ENCODE measurements around the gene GREB1L. TPM values are rescaled to one million over a fixed set of nuclear protein-coding genes. Genes with fewer than 3 reads are reported as not detected.

Gene GREB1L
- total and polyA plus RNA-seq, 2 experiments from 2014 or later = 4.2 to 7.8 TPM

DNA sequence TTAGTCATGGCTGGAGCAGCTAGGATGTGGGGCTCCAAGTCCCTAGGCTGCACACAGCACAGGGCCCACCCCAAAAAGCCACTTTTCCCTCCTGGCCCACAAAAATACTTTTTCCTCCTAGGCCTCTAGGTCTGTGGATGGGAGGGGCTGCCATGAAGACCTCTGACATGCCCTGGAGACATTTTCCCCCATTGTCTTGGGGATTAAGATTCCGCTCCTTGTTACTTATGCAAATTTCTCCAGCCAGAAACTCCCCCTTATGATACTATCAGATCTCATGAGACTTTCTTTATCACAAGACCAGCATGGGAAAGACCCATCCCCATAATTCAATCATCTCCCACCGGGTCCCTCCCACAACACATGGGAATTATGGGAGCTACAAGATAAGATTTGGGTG is 232.6 kb downstream of the GREB1L start:
- no peak overlapping the region for H3K27ac ChIP-seq
- H3K4me3 ChIP-seq = no peak overlapping the region
- H3K36me3 ChIP-seq = no peaks in the 10 kb centered on the region
- no peak for DNase-seq (ENCODE audit: low read depth in 1 of 2, low spot score in 1 of 2)
- no peaks in the 10 kb centered on the region for H3K9me3 ChIP-seq (ENCODE audit: low read depth)
- no peaks in the 10 kb centered on the region for H3K27me3 ChIP-seq
- no peaks in the 10 kb centered on the region for H3K4me1 ChIP-seq (ENCODE audit: low read depth)
- TF ChIP-seq, protein P1, sequence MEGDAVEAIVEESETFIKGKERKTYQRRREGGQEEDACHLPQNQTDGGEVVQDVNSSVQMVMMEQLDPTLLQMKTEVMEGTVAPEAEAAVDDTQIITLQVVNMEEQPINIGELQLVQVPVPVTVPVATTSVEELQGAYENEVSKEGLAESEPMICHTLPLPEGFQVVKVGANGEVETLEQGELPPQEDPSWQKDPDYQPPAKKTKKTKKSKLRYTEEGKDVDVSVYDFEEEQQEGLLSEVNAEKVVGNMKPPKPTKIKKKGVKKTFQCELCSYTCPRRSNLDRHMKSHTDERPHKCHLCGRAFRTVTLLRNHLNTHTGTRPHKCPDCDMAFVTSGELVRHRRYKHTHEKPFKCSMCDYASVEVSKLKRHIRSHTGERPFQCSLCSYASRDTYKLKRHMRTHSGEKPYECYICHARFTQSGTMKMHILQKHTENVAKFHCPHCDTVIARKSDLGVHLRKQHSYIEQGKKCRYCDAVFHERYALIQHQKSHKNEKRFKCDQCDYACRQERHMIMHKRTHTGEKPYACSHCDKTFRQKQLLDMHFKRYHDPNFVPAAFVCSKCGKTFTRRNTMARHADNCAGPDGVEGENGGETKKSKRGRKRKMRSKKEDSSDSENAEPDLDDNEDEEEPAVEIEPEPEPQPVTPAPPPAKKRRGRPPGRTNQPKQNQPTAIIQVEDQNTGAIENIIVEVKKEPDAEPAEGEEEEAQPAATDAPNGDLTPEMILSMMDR (IDR thresholded peaks at IDR 0.05; ENCODE audit: low read depth, low read length) = no peak

GRCh38 chr18:21479721-21480120 is 237.7 kb downstream of the GREB1L start:
- TF ChIP-seq, protein P1 (IDR thresholded peaks at IDR 0.05; ENCODE audit: low read depth, low read length) = no peak
- no peak overlapping the region for H3K4me3 ChIP-seq
- DNase-seq (ENCODE audit: low read depth in 1 of 2, low spot score in 1 of 2) = no peak
- H3K27ac ChIP-seq = no peak overlapping the region
- peaks cover 5% of the 10 kb centered on the region for H3K4me1 ChIP-seq (ENCODE audit: low read depth)
- no peaks in the 10 kb centered on the region for H3K36me3 ChIP-seq
- no peaks in the 10 kb centered on the region for H3K9me3 ChIP-seq (ENCODE audit: low read depth)
- H3K27me3 ChIP-seq = no peaks in the 10 kb centered on the region

GRCh38 chr18:21481739-21482138 is 239.7 kb downstream of the GREB1L start:
- no peak for DNase-seq (ENCODE audit: low read depth in 1 of 2, low spot score in 1 of 2)
- Histone ChIP-seq H3K4me3 (no peak overlapping the region), H3K27me3 (no peaks in the 10 kb centered on the region), H3K27ac (no peak overlapping the region), H3K4me1 (ENCODE audit: low read depth) (peaks cover 13% of the 10 kb centered on the region), H3K36me3 (no peaks in the 10 kb centered on the region), H3K9me3 (ENCODE audit: low read depth) (no peaks in the 10 kb centered on the region)
- TF ChIP-seq, protein P1 (IDR thresholded peaks at IDR 0.05; ENCODE audit: low read depth, low read length) = no peak

DNA sequence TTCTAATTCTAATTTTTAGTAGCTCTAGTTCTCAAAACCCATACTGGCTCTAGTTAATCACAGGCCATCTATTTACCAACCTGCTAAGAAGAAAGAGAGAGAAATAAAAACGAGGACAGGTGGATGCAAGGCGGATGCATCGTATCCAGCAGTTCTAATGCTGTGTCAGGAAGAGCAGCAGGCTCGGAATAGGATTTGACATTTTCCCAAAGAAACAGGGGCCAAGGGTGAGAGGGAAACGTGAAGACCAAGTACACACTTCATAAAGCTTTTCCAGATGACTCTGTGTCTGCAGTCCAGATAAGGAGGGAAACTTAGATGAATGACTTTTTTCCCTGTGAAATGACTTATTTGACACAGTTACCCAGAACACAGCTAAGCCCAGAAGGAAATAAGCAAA is 241.0 kb downstream of the GREB1L start:
- DNase-seq (ENCODE audit: low read depth in 1 of 2, low spot score in 1 of 2) = no peak
- H3K4me1 ChIP-seq (ENCODE audit: low read depth) = peaks cover 13% of the 10 kb centered on the region
- H3K27me3 ChIP-seq = no peaks in the 10 kb centered on the region
- no peaks in the 10 kb centered on the region for H3K9me3 ChIP-seq (ENCODE audit: low read depth)
- H3K36me3 ChIP-seq = no peaks in the 10 kb centered on the region
- H3K4me3 ChIP-seq = no peak overlapping the region
- TF ChIP-seq, protein P1 (IDR thresholded peaks at IDR 0.05; ENCODE audit: low read depth, low read length) = no peak
- no peak overlapping the region for H3K27ac ChIP-seq

DNA sequence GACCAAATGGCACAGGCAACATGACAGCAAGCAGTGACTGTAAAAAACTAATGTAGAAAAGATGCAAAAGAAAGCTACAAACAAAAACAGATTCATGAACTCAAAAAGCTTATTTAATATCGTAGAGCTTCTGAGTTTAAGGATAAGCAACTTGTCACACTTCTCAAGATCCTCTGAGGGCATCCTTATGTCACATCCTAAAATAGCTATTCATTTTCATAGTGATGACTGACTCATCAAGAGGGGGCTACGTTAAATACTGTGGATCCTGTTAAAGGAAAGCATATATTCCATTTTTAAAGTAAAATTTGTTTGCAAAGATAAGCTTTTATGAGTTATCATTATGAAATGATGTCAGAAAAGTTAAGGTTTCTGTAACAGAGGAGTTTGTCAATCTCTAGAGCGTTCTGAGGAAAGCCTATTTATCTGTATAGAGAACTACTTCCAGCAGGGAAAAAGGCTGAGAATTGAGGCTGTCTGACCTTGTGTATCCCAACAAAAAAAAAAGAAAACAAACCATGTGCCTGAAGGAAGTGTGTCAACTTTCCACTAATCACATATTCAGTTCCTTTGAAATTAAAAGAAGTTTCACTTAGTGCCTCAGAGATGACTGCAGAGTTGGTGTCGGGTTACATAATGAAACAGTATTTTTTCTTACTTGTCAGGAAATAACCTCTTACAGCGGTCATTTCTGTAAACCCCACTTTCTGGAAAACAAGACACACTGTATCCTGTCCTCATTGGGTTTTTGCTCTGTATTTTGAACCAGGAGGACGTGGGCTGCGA is 243.0 kb downstream of the GREB1L start:
- H3K4me1 ChIP-seq (ENCODE audit: low read depth) = peaks cover 13% of the 10 kb centered on the region
- H3K9me3 ChIP-seq (ENCODE audit: low read depth) = no peaks in the 10 kb centered on the region
- TF ChIP-seq, protein P1 (IDR thresholded peaks at IDR 0.05; ENCODE audit: low read depth, low read length) = no peak
- H3K4me3 ChIP-seq = no peak overlapping the region
- H3K36me3 ChIP-seq = no peaks in the 10 kb centered on the region
- DNase-seq (ENCODE audit: low read depth in 1 of 2, low spot score in 1 of 2) = peak in 1 of 2 donors; percentile 22
- no peak overlapping the region for H3K27ac ChIP-seq
- H3K27me3 ChIP-seq = no peaks in the 10 kb centered on the region

Data from cardiac muscle cell (in vitro differentiated cells and primary cell).